Tongue (tissue), 2 donors: ENCODE results near the gene CSMD2. TPM values are rescaled to one million over a fixed set of nuclear protein-coding genes. Genes with fewer than 3 reads are reported as not detected.
A peak's percentile ranks its signal among the peaks of the same experiment; 100 is the strongest.

Experiments used
- DNase-seq: peaks from one replicate; pipeline ENCODE4 v3.0.0-alpha.2; 2015
- total RNA-seq: library from RNA; depleted of rRNA; stranded (reverse); fragments of >200 nt; gene quantifications from one replicate; pipeline ENCODE4 v1.2.3, GENCODE V29; 2014

The CSMD2 gene
- total RNA-seq, 1 donor from 2014 or later = 2.1 TPM

DNA sequence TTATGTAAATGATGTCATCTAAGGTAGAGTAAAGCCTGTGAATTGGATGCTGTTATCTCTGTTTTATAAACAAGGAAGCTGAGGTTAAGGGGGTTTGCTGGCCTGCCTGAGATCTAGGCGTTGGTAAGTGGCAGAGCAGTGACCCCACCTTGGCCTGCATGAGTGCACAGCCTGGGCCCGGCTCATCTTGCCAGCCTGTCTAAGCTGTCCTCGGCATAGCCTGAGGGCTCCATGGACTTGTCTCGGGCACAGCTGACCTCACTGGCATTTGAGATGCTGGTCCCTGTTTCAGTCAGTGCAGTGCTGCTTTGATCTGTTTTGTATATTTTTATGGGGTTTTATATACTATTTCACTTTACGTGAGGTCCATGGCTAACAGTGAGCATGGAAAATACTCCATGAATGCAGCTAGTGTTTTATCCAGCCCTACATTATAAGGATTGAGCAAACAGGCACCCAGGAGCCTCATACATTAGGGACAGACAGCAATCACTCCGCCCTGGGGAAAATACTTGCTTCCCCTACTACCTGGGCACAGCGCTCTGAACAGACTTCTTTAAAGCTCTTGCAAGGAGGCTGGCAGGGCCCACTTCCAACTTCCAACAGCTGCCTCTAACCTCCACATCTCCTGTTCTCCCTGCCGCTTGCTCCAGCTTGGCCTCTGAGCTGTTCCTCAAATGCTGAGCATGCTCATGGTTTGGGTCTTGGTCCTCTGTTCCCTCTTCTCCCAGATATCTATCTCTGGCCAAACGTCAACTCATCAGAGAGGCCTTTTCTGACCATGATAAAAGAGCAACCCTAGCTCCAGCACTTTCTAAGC lies 451.8 kb downstream of the CSMD2 start:
- no peak for DNase-seq

- DNase-seq = no peak
Measured at GRCh38 chr1:33712186-33712585, 452.8 kb downstream of the CSMD2 start.

DNA sequence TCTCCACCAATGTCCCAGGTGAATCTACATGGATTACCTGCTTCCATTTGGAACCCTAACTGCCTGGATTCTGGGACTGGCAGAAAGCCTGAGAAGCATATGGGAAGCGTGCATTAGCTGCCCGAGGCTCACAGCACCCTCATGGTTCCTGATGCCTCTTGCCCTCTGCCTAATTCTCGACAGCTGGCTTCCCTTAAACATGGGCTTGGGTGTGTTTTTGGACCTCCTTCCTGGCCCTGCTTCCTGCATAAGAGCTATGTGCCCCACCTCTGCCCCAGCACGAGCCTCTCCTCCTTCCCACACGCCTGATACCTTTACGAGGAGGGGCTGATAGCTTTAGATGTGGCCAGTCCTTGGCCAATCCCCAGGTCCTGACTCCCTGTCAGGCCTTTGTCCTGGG lies 453.5 kb downstream of the CSMD2 start:
- DNase-seq = no peak

- no peak for DNase-seq
Measured at GRCh38 chr1:33710967-33711366, 454.1 kb downstream of the CSMD2 start.

- DNase-seq = no peak
Measured at GRCh38 chr1:33709783-33710718, 455.0 kb downstream of the CSMD2 start.

DNA sequence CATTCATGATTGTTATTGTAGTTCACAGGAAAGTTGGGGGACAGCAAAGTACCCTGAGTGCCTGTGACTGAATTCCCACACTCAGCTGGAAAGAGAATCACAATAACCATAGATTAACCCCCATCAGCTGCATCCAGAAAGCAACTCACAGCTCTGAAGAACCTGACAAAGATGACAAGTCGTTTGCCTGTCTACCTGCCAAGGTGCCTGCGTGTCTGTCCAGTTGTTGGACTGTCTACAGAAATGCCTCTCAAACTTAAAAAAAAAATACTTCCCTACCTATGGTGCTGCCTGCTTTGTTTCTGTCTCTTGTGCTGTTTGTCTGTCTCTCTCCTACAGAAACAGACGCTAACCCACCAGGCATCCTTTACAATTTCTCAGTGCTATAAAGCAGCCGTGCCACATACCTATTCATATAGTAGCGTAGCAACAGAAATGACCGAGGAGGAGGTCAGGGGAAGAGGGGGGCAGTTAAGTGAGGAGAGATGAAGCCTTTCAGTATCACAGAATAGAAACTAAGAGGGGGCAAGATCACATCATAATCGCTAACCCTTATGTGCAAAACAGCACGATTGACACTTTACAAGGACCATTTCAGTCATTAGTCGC lies 455.8 kb downstream of the CSMD2 start:
- no peak for DNase-seq

DNA sequence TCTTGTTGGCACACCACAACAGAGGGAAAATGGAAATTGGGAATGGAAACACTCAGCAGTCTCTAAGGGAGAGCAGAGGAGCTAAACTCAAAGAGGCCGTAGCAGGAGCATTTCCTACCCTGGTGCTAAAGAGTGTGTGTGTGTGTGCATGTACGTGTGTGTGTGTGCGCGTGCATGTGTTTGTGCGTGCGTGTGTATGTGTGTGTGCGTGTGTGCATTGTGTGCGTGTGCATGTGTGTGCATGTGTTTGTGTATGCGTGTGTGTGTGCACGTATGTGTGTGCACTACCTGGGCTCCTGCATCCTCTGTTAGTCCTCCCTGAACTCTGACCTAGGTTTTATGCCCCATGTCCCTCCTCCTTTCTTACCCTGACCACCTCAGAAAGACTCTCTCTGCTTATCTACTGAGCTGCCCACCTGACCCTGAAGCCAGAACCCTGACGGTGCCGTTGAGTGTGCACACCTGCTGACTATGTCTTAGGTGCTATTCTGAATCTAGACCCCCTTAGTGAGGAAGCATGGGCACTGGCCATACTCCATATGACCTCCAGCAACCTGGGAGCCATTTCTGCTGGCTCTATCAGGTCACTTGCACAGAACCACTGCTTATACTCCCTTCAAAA lies 458.3 kb downstream of the CSMD2 start:
- DNase-seq = no peak

GRCh38 chr1:33703464-33703863 lies 461.6 kb downstream of the CSMD2 start:
- no peak for DNase-seq

- DNase-seq = no peak
Measured at GRCh38 chr1:33698361-33699035, 466.5 kb downstream of the CSMD2 start.

DNA sequence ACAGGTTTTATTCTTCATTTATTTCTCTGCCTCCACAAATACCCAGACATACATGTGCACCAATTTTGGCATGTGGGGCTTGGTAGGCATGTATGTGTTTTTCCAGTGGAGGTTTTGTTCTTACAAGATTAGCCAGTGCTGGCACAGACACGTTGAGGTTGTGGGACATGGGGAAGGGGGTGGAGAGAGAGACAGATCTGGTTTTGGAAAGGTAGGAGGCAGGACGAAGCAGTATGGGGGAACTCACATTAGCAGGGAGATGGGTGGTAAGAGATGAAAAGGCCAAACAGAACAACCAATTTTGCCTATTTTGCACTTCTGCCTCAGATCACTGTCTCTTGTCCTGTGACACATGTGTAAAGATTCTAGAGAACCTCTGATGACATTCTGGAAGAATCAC lies 467.2 kb downstream of the CSMD2 start:
- DNase-seq = no peak

DNA sequence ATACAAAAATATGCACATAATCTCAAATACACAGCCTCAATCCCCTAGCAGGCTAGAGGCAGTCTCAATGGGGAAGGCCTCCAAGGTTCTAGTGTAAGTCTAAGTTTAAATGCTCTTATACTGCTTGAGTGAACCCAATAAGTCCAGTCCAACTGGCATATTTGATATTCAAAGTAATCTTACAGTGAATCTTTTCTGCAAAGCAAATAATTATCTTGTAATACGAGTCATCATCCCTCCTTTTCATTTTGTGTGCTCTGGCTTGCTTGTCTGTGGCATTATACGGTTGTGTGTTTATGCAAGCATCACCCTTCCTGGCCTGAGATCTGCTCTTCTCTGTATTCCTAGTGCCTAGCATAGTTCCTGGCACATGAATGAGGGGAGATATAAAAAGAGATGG lies 468.1 kb downstream of the CSMD2 start:
- no peak for DNase-seq

DNA sequence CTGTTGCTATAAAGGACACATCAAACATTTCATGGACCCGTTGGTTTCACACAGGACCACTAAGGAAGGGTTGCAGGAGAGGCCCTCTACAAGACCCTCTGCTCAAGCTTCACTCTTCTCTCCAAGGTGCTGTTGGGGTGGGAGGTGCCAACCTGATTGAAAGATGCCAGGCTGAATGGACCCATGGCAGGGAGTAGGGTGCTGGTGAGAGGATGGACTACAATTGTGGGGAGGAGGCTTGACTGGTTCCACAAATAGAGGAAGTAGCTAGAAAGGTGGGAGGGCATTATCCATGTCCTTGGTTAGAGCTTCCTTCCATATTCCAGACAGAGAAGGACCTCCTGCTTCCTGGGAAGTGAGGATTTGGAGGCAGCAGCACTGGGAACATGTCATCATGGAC lies 468.7 kb downstream of the CSMD2 start:
- DNase-seq = no peak

DNA sequence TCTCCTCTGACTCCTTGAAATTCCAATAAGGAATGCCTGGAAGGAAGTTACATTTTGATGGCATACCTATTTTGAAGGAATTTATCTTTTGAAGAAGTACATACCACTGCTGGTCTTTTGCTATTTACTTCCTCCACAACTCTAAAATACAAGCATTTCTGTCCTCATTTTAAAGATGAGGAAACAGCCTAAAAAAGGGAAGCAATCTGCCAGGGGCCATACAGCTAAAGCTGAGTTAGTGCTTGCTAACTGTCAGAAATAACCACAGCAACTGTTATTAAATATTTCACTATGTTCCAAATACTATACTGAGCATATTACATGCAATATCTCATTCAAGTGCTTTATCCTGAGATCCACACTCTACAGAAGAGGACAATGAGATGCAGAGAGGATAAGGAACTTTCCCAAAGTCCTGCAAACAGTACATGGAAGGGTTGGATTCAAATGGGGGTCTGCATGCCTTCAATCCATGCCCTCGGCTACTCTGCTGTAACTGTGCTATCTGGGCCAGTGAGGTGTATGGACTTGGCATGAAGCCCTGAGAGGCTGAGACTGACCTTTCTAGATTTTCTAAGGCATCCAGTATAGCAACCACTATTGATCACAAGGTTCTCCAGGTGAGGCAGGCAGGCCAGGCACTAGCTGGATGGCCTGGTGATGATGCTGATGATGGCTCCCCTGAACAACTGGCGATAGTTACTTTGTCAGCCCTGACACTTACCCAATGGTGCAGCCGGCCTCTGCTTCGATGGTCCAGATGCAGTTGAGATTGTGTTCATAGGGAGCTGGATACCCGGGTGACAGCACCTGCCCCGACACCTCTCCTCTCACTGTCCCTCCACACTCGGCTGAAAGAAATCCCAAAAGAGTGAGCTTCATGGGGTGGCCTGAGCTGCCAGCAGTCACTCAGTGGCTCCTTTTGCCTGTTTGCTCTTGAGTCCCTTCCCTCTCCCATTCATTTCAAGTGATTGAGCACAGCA lies 472.5 kb downstream of the CSMD2 start:
- DNase-seq = no peak

DNA sequence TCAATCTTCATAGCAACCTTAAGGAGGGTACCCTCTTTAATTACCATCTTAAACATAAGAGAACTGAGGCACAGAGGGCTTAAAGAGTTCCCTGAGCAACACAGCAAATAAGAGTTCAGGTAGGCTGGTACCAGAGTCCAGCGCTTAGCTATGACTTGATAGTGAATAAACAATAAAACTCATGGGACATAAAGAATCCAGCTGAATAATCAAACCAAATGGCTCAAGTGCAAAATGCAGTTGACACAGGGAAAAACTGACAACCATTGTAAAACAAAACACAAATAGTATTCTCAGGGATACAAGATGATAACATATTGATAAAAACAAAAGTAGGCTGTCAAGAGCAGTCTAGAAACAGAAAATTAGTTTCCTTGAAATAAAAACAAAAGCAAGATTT lies 478.0 kb downstream of the CSMD2 start:
- no peak for DNase-seq

- no peak for DNase-seq
Measured at GRCh38 chr1:33686551-33686950, 478.5 kb downstream of the CSMD2 start.

DNA sequence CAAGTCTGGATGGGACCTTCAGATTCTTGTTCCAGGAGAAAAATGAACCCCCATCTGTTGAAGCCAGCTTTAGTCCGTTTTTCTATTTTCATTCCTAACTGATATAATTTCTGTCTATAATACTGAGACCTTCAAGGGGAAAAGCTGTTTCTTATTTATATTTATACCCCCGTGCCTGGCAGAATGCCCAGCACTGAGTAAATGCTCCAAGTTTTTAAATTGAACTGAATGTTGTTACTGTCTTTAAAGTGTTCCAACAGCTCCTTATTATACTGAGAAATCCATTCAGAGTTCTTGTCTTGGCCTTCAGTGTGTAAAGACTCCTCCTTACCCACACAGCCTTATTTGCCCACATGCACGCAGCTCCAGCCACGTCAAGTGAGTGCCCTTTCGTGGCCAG lies 479.8 kb downstream of the CSMD2 start:
- peak; percentile 35 for DNase-seq

DNA sequence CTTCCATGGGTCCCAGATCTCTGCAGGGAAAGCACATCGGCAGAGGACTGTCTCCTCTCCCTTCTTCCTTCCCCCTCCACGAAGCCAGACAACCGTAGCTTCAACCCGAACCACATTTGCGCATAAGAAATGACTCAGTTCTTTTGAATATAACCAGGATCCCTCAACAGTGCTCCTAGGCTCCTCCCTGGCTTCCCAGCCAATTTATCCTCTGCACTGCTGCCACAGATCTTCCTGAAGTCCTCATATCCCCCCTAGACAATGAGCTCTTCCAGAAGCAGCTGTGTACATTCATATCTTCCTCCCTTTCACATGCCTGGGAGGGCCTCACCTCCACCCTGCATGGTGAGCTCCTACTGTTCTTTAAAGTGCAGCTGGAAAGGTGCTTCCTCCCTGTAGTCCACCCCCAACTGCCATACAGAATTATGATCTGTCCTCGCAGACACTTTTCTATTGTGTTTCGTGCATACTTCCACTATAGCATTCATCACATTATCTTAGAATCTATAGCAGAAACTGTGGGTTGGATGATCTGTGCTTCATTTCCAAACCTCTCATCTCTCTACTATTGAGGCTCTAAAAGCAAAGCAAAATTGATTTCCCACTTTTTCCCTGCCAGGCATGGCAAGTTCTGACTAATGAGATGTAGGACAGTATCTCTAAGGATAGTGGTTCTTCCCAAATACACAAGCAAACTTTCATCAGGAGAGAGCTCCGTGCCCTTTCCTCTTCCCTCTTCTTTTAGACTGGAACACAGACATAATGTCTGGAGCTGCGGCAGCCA lies 480.4 kb downstream of the CSMD2 start:
- DNase-seq = no peak

DNA sequence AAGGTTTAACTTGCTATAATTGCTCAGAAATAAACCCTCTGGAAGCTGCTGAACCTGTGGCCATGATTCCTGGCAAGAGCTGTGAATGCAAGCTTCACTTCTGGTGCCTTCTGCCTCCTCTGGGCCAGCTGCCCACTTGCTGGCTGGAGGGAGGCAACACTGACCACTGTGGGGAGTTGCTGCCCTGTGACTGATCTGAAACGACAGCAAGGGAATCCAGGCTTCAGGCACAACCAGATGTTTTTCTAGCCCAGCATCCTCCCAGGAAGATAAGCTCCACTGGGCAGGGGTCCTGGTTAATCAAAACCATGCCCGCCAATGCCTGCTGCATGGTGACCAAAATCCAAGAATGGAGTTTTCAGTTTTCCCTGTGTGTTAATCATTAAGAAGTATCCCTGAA lies 481.1 kb downstream of the CSMD2 start:
- DNase-seq = peak; percentile 8

DNA sequence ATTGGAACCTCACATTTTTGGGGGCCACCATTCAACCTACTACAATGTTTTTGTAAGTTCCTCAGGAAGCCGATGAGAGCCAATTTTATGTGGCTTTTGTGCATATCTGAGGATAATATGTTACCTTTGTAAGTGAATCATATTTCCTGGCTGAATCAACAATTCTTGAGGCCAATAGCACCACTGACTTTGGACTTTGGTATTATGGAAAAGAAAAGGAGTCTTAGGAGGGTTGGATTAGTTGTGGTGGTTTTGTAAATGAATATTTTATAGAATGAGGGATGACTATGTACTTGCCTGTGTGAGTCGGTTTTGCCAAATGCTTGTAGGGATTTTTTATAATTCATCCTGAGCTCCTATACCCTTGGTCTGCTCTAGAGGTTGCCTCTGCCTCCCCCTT lies 482.7 kb downstream of the CSMD2 start:
- DNase-seq = no peak
